ENCODE results near the gene MTMR12. TPM values are rescaled to one million over a fixed set of nuclear protein-coding genes. Genes with fewer than 3 reads are reported as not detected.

MTMR12 gene
- total RNA-seq, 1 donor from 2014 or later, result 15.3 TPM

DNA sequence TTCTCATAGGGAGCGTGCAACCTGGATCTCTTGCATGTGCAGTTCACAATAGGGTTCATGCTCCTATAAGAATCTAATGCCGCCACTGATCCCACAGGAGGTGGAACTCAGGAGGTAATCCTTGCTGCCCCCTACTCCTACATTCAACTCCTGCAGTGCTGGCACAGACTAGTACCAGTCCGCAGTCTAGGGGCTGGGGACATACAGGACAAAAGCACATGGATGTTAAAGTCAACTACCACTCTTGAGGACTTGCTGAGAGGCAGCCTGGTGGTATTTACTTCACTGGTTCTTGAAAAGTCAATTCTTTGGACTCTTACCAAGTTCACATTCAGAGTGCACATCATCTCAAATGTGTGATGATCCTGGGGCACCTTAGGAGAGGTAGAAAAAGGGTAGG, 33.0 kb downstream of the MTMR12 start:
- DNase-seq (ENCODE audit: low spot score), result no peak
- ATAC-seq, result no peak

GRCh38 chr5:32279223-32279622, 33.5 kb downstream of the MTMR12 start:
- ATAC-seq (no peak), DNase-seq (ENCODE audit: low spot score) (no peak)

GRCh38 chr5:32278406-32278805, 34.3 kb downstream of the MTMR12 start:
- DNase-seq (ENCODE audit: low spot score) (no peak), ATAC-seq (no peak)

DNA sequence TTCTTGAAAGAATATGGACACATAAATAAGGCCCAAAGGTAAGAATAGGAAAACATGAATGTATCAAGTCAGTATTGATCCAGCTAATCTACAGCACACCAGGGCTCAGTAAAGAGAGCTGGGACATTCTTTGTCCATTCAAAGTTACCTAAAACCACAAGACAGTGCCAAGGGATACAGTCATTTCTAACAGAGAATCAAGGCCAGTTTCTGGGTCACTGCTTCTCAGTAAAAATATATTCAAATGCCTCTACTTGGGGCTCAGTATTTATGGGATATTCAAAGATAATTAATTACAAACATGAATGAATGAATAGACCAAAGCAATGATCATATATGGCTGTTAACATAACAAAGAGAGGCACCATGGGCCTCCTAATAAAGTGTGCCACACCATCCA, 34.9 kb downstream of the MTMR12 start:
- DNase-seq (ENCODE audit: low spot score) (no peak), ATAC-seq (no peak)

DNA sequence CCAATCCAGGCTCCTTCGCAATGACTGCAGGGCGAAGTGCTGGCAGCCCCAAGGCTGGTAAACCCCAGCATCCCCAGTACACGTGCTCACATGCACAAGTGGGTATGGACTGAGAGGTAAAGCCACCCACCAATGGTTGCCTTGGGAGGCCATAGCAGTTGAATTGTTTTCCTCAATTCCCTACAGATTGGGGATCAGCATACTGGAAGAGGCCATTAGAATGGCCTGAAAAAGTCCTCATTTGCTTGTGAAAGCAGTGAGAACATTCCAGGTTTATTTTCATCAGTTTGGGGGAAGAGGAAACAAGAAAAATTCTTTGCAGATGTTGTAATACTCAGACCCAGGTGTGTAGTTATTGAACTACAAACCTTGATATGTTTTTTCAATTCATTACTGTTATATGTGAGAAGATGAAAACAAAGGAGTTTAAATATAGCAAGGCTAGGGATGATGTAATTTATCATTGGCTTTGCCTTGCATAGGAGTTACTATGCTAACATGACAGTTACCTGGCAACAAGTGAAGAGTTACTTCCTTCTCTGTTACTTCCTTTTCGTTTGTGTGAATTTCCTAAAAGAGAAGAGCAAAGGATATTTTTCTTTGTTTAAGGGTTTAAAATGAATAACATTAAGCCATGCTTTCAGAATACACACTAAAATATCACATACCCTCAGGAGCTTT, 36.4 kb downstream of the MTMR12 start:
- DNase-seq (ENCODE audit: low spot score) (no peak), ATAC-seq (no peak)

DNA sequence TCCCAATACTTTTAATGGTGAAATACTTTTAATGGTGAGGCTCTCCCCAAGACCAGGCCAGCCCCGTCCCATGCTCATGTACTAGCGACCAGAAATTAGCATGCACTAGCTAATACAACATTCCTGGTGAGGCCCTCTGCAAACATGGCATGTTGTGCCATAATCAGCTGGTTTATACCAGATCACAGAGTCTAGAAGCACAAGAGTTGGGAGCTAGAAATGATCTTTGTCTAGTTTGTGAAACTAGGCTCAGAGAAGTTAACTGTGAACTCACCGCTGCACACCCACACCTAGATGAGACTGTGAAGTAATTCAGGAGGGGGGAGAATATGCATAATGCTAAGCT, 37.4 kb downstream of the MTMR12 start:
- ATAC-seq (peak; percentile 74), DNase-seq (ENCODE audit: low spot score) (no peak)

DNA sequence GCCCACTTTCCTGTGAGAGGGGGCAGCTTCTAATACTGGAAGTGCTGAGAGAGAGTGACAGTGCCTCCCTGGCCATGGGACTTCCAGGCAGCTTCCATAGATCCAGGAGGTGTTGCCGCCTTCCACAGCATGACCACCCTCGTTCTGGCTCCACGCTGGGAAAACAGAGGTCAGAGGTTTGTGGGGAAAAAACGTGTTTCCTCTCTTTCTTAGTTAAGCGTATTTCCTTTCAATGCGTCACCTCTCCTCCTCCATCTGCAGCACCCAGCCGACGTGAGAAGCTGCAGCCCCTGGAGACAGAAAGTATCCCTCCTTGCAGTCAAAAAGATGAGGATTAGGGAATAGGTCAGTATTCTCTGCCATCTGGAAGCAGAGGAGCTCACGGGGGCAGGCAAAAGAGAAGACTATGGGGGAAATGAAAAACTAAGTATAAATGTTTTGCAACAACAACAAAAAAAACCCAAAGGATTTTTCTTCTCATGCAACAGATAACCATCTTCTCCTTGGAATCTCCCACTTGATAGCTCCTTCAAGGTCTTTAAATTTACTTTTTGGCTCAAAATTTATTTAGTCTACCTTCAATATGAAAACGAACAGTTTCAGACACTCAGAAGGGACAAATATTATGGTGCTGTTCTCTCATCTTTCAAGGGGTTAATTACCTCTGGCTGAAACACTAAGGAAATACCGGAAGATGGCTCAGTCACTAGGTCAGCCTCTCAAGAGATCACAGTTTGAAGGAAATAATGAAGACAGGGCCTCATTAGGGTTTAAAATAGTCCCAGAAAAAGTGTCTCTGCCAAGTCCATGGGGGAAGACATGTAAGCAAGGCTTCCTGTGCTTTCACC, 38.0 kb downstream of the MTMR12 start:
- no peak for DNase-seq (ENCODE audit: low spot score)

DNA sequence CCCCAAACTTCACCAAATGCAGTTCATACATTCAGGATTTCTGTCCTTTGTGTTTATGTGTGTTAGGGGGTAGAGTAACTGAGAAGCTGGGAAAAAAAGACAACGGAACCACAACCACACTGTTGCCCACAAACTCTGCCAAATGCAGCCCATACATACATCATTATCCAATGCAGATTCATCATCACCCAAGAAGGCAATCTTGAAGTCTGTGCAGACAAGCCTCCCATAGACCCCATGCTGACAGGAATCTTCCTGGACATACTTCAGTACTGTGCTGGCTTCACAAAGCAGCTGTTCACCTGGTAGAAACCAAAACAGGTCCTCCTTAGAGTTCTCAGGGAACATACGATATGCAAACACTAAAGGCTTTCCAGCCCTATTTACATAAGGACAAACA, 38.9 kb downstream of the MTMR12 start:
- DNase-seq (ENCODE audit: low spot score) (no peak), ATAC-seq (no peak)

More for the DNA sequence above, 38.0 kb downstream of the MTMR12 start:
- peak; percentile 21 for ATAC-seq

- no peak for ATAC-seq
- DNase-seq (ENCODE audit: low spot score), result no peak
Observed at GRCh38 chr5:32272746-32273145, 40.0 kb downstream of the MTMR12 start.

- DNase-seq (ENCODE audit: low spot score) (no peak), ATAC-seq (no peak)
Observed at GRCh38 chr5:32270946-32271345, 41.8 kb downstream of the MTMR12 start.

- ATAC-seq (peak; percentile 68), DNase-seq (ENCODE audit: low spot score) (no peak)
Observed at GRCh38 chr5:32270178-32270577, 42.6 kb downstream of the MTMR12 start.

DNA sequence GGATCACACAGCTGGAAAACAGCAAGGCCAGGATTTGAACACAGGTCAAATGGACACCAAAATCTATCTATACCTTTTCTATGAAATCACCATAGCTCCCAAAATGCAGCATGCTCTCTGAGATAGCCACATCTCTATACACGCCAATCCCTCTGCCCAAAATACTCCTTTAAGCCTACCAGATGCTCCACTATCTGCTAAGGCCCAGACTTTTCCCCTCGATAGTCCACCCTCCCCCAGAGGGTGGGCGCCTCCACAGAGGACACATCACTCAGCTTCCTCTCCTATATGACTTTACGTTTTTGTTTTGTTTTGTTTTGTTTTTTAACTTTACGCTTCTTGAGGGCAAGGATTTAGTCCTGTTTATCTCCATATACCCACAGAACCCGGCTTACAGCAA, 46.8 kb downstream of the MTMR12 start:
- no peak for DNase-seq (ENCODE audit: low spot score)
- ATAC-seq, result no peak

DNA sequence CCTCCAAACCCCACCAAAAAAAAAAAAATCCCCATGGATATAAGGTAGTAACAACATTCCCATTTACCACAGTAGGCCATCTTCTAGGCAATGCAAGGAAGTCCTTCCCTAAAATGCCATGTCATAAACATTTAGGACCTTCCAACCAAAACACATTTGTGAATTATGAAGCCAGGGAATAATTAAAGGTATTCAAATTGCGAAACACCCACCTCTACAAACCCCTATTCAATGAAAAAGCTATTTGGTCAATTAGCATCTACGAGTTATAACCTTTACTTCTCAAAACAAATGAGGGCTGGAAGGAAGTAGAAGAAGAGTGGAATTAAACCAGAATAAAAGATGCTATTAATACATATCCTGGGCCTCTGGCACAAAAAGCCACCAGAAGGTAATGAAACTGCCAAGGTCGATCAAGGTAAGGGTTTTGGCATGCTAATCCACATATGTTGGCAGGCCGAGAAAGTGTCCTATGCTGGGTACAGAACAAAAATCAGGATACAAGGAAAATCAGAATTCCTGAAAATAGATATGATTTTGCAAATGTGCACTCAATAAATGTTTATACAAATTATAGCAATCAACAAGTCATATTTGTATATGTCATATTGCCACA, 47.7 kb downstream of the MTMR12 start:
- ATAC-seq, result peak; percentile 81
- no peak for DNase-seq (ENCODE audit: low spot score)

GRCh38 chr5:32263684-32264083, 49.1 kb downstream of the MTMR12 start:
- no peak for ATAC-seq
- DNase-seq (ENCODE audit: low spot score), result no peak

- no peak for DNase-seq (ENCODE audit: low spot score)
- ATAC-seq, result no peak
Observed at GRCh38 chr5:32261198-32261597, 51.5 kb downstream of the MTMR12 start.

GRCh38 chr5:32259033-32259432, 53.7 kb downstream of the MTMR12 start:
- ATAC-seq, result no peak

DNA sequence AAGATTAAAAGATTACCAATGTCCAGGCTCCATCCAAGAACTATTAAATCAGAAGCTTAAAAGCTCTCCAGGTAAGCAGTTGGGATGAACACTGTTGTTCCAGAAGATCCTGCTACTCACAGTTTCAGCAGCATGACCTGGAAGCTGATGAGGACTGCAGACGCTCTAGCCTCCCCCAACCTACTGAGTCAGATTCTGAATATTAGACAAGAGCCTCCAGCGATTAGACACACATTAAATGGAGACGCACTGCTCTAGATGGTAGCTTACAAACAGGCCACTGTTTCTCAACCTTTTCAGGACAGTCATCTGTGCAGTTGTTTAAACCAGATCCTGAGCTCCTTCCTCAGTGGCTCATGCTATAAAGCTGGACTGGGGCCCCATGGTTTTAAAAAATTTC, 54.3 kb downstream of the MTMR12 start:
- no peak for ATAC-seq
- DNase-seq (ENCODE audit: low spot score), result no peak

More at GRCh38 chr5:32259033-32259432, 53.7 kb downstream of the MTMR12 start:
- no peak for DNase-seq (ENCODE audit: low spot score)

- no peak for ATAC-seq
Observed at GRCh38 chr5:32255540-32255900, 57.2 kb downstream of the MTMR12 start.

DNA sequence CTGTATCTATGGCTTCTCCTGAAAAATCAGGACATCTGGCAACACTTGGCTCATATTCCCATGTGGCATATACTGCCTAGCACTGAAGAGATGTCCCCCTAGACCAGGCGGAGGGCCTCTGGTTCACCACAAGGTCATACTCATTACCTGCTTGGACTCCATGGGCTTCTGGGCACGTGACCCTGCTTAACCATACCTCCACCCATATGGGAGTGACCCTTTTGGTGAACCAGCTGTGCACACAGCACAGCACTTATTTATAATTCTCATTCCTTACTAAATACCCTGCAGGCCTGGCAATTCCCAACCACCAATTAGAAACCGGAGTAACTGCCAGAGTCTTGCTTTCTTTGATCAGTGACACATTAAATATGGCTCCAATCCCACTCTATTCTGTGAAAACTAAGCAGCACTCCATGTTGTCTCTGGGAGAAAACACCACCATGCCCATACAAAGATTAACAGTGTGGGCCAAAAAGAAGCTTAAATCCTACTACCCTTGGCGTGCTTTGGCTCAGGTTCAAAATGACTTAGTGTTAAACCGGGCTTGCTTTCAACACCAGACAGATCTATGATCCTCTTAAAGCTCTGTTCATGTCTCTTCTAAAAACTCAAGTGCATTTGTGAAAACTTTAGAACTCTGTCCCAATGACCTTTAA, 57.7 kb downstream of the MTMR12 start:
- DNase-seq (ENCODE audit: low spot score) (no peak), ATAC-seq (no peak)

More at GRCh38 chr5:32255540-32255900, 57.2 kb downstream of the MTMR12 start:
- no peak for DNase-seq (ENCODE audit: low spot score)

- ATAC-seq (peak; percentile 50), DNase-seq (ENCODE audit: low spot score) (no peak)
Observed at GRCh38 chr5:32251871-32252458, 60.8 kb downstream of the MTMR12 start.

GRCh38 chr5:32249668-32250067, 63.1 kb downstream of the MTMR12 start:
- ATAC-seq (peak; percentile 96), DNase-seq (ENCODE audit: low spot score) (peak; percentile 82)
